K562 treated with DMSO at 1 percent for 12 hours (cell line): ENCODE results near the gene RNF166. TPM values are rescaled to one million over a fixed set of nuclear protein-coding genes. Genes with fewer than 3 reads are reported as not detected.

Experiments
- total RNA-seq: library from RNA; unstranded; fragments of 300-600 nt; gene quantifications from 2 replicates; pipeline ENCODE4 v1.2.3, GENCODE V29; 2022; ENCODE audit not compliant: insufficient read depth

The RNF166 gene, protein sequence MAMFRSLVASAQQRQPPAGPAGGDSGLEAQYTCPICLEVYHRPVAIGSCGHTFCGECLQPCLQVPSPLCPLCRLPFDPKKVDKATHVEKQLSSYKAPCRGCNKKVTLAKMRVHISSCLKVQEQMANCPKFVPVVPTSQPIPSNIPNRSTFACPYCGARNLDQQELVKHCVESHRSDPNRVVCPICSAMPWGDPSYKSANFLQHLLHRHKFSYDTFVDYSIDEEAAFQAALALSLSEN
- 58.0 and 63.2 TPM in 2 replicates for total RNA-seq

GRCh38 chr16:88706229-88706964 is at the start of gene RNF166, which contains the start of gene CTU2:
Gene RNF166 (minus strand): TSS chr16:88706408. CDS start chr16:88706325, 83 bp downstream.
Gene CTU2 (plus strand): TSS chr16:88706503. CDS start chr16:88706531, 28 bp downstream.

DNA sequence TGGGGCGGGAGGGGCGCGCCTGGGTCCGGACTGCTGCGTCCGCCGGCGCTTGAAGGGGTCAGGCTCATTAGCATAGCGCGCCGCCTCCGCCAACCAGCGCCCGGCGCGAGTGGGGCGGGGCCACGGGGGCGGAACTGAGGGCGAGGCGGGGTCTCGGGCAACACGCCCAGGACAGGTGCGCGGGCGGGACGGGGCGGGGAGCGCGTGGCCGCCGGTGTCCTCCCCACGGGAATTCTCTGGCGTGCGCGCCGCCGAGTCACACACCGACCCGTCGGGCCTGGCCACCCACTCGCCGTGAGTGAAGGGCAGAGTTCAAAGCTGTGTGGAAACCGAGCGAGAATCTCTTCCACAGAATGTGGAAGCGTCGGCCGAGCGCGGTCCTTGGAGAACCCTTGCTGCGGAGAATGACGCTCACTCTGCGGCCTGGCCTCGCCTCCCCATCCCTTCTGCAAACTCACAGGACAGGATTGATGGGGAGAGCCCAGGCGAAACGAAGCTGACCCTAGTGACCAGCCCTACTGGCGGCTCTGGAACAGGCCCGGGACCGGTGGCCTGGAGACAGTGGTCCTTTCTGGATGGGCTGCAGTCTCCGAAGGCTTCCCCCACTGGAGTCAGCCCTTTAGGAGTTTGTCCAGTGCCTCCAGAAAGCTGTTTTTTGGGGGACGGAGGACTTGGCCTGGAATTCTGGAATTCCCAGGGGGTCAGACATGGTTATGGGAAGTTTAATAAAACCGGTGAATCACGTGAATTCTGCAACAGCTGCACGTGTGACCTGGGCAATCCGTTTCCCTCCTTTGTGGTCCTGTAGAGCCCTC is 19.6 kb downstream of the RNF166 start, which contains the start of gene SNAI3:
SNAI3 (minus strand) TSS at position 69 of the 815 bp plus-strand sequence. CDS start 101 bp downstream, outside the sequence.

GRCh38 chr16:88662843-88663606 is 43.2 kb downstream of the RNF166 start, which contains the start of gene MVD:
Gene MVD (minus strand): TSS chr16:88663091. CDS start chr16:88663080, 11 bp downstream.

GRCh38 chr16:88650749-88651275 is 55.4 kb downstream of the RNF166 start, which contains the start of gene CYBA:
Gene CYBA (minus strand): TSS chr16:88651053. CDS start chr16:88651013, 40 bp downstream.

Other genes with a start within 250 kb of the RNF166 start
- gene ZC3H18, start 136.0 kb downstream of the RNF166 start, total RNA-seq: 37.9 and 75.0 TPM in 2 replicates
- gene IL17C, start 67.8 kb downstream of the RNF166 start, total RNA-seq: not detected in 2 replicates
- 459 and 717 TPM in 2 replicates for gene CYBA, start 55.4 kb downstream of the RNF166 start, total RNA-seq
- 89.7 and 113 TPM in 2 replicates for gene MVD, start 43.3 kb downstream of the RNF166 start, total RNA-seq
- 1.8 and 2.2 TPM in 2 replicates for gene SNAI3, start 19.9 kb downstream of the RNF166 start, total RNA-seq
- gene CTU2, start 95 bp upstream of the RNF166 start, total RNA-seq: 25.5 and 32.8 TPM in 2 replicates
- 196 and 242 TPM in 2 replicates for gene PIEZO1, start 78.8 kb upstream of the RNF166 start, total RNA-seq
- 218 and 221 TPM in 2 replicates for gene CDT1, start 97.4 kb upstream of the RNF166 start, total RNA-seq
- 182 and 235 TPM in 2 replicates for gene APRT, start 105.5 kb upstream of the RNF166 start, total RNA-seq
- 6.3 and 12.1 TPM in 2 replicates for gene GALNS, start 150.5 kb upstream of the RNF166 start, total RNA-seq
- gene TRAPPC2L, start 150.7 kb upstream of the RNF166 start, total RNA-seq: 52.8 and 54.1 TPM in 2 replicates
- not detected in 2 replicates for gene PABPN1L, start 160.3 kb upstream of the RNF166 start, total RNA-seq